Skeletal muscle tissue (tissue), 4 donors: Measurements from ENCODE around the gene EYA4. TPM values are rescaled to one million over a fixed set of nuclear protein-coding genes. Genes with fewer than 3 reads are reported as not detected.

Experiments used
- H3K27ac ChIP-seq: one replicate; pipeline ENCODE4 v1.7.0; 2013; ENCODE audit warnings: mild to moderate bottlenecking, low read depth, low read length, inconsistent platforms
- H3K27me3 ChIP-seq, 3 donors: one replicate each; pipeline ENCODE4 v1.7.0; 2013; ENCODE audit warnings: low read length in 3 of 3; ENCODE audit not compliant: control insufficient read depth in 3 of 3, insufficient read depth in 3 of 3
- H3K36me3 ChIP-seq, 3 donors: one replicate each; pipeline ENCODE4 v1.7.0; 2013; ENCODE audit warnings: low read length in 3 of 3; ENCODE audit not compliant: control insufficient read depth in 3 of 3, insufficient read depth in 3 of 3
- H3K4me1 ChIP-seq, 3 donors: one replicate each; pipeline ENCODE4 v1.7.0; 2013; ENCODE audit warnings: low read length in 3 of 3, mild to moderate bottlenecking in 3 of 3; ENCODE audit not compliant: control insufficient read depth in 3 of 3, insufficient read depth in 3 of 3
- H3K4me3 ChIP-seq, 3 donors: one replicate each; pipeline ENCODE4 v1.7.0; 2013; ENCODE audit warnings: low read length in 3 of 3
- H3K9ac ChIP-seq, 3 donors: one replicate each; pipeline ENCODE4 v1.7.0; 2013; ENCODE audit warnings: low read length in 3 of 3, mild to moderate bottlenecking in 3 of 3, moderate library complexity in 2 of 3, low read depth in 1 of 3
- H3K9me3 ChIP-seq, 3 donors: one replicate each; pipeline ENCODE4 v1.7.0; 2013; ENCODE audit warnings: low read length in 3 of 3; ENCODE audit not compliant: control insufficient read depth in 3 of 3
- total RNA-seq: library from RNA; depleted of rRNA; stranded (reverse); fragments of >200 nt; gene quantifications from one replicate; pipeline ENCODE4 v1.2.3, GENCODE V29; 2014
- donor health status: Osteomylitis.

EYA4 gene
- total RNA-seq, 1 donor from 2014 or later = 40.2 TPM

DNA sequence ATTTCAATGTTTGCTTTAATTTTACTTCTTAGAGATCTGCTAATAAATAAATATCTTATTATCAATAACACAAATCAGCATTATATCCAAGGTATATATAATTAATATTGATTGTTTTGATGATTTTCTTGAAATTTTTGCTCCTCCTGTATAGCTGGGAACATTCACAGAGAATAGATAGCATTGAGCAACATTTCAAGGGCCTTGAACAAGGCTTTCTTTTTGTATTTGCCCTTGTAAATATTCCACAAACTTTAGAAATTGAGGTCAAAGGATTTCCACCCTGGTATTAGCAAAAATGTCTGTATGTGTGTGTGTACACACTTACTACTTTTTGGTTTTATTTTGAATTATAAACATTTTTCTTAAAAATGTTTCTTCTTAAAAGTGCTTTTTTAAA lies 205.6 kb downstream of the EYA4 start:
- no peak overlapping the region for H3K27ac ChIP-seq
- peaks cover 0 to 2% (median 0%) of the 10 kb centered on the region in 3 donors for H3K4me1 ChIP-seq
- H3K9me3 ChIP-seq = no peaks in the 10 kb centered on the region
- H3K27me3 ChIP-seq = no peaks in the 10 kb centered on the region
- no peak overlapping the region for H3K4me3 ChIP-seq
- no peak overlapping the region for H3K9ac ChIP-seq
- no peaks in the 10 kb centered on the region for H3K36me3 ChIP-seq

DNA sequence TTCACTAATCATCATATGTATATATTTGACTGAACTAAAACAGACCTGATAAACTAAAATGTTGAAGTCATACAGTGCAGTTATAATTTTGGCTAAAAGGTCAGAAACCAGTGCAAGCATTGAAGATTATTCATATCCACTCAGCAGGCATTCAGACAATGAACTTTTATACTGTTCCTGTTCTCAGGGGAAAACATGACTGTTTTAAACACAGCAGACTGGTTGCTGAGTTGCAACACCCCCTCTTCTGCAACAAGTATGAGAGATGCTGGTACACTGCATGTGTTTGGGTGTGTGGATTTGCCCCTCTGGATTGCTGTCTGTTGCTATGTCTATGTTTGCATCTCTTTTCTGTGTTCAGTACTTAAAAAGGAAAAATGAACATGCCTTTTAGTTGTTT lies 206.8 kb downstream of the EYA4 start:
- H3K36me3 ChIP-seq = no peaks in the 10 kb centered on the region
- H3K9me3 ChIP-seq = no peaks in the 10 kb centered on the region
- no peak overlapping the region for H3K9ac ChIP-seq
- H3K27ac ChIP-seq = no peak overlapping the region
- no peak overlapping the region for H3K4me3 ChIP-seq
- peaks cover 0 to 2% (median 0%) of the 10 kb centered on the region in 3 donors for H3K4me1 ChIP-seq
- H3K27me3 ChIP-seq = no peaks in the 10 kb centered on the region

DNA sequence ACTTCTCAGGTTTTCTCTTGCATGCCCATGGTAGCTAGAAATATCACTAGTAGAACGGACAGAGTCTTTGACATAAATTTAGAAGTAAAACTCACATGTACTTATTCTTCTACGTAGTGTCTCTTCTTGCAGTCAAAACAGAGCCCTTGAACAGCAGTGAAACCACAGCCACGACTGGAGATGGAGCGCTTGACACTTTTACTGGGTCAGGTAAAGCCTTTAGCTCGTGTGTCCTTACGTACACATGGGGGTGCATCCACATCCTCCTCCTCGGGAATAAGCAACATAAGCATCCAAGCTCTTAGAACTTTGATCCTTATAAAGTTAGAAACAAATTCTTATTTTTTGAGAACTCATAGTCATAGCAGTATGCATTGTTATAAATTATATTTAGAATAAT lies 215.3 kb downstream of the EYA4 start:
- no peaks in the 10 kb centered on the region for H3K36me3 ChIP-seq
- no peak overlapping the region for H3K4me3 ChIP-seq
- no peaks in the 10 kb centered on the region for H3K4me1 ChIP-seq
- no peaks in the 10 kb centered on the region for H3K9me3 ChIP-seq
- no peak overlapping the region for H3K27ac ChIP-seq
- no peak overlapping the region for H3K9ac ChIP-seq
- H3K27me3 ChIP-seq = no peaks in the 10 kb centered on the region

DNA sequence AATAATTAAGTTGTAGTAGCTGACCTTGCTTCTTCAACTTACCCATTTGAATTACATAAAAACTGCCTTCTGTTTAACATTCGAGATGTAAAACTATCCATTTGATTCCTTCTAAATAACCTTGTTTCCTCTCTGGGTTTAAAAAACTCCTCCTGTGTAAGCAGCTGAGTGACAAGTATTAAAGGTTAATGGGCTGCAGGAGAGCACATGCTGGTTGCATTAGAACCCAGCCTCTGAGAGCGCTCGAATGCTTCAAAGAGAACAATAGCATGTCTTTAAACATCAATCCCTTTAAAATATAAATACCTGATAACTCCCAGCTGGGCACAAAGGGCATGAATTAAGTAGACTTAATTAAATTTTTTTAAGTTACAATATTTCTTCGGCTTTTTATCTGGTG lies 215.8 kb downstream of the EYA4 start:
- Histone ChIP-seq H3K9me3 (no peaks in the 10 kb centered on the region), H3K9ac (no peak overlapping the region), H3K27me3 (no peaks in the 10 kb centered on the region), H3K4me1 (no peaks in the 10 kb centered on the region), H3K36me3 (no peaks in the 10 kb centered on the region), H3K4me3 (no peak overlapping the region), H3K27ac (no peak overlapping the region)

DNA sequence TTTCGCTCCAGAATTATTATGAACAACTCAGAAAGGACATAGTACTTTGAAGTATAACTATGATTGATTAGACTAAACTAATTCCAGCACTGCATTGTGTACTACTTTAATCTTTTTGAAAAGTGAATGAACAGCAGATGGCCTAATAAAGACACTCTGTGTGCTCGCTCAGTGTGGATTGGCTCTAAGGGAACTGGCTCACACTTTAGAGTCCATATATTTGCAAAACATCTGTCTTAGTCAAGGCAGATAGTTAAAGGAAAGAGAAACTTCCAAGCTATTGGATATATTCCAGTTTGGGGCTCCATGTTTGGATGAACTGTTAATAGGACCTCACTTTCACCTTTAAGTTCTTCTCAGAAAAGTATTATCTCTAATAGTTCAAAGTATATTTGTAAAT lies 218.9 kb downstream of the EYA4 start:
- Histone ChIP-seq H3K4me3 (no peak overlapping the region), H3K9me3 (no peaks in the 10 kb centered on the region), H3K36me3 (peaks cover 0 to 3% (median 0%) of the 10 kb centered on the region in 3 donors), H3K9ac (no peak overlapping the region), H3K4me1 (no peaks in the 10 kb centered on the region), H3K27ac (no peak overlapping the region), H3K27me3 (no peaks in the 10 kb centered on the region)

DNA sequence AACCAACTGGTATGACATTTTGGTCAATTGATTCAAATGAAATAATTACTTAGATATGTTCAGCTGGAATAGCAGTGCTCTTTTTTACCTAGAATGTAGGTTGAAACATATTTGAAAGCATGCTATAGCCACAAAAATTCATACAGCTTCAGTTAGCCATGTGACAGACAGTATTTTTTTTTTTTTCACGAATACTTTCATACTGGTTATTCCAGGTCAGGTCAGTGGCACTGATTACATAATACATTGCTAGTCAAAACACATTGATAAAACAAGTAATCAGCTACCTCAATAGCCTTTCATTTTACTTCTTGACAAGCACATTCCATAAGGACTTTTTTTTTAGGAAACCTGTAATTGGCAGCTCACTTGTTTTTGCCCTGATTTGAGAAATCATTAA lies 222.6 kb downstream of the EYA4 start:
- Histone ChIP-seq H3K9ac (no peak overlapping the region), H3K4me3 (no peak overlapping the region), H3K9me3 (no peaks in the 10 kb centered on the region), H3K36me3 (peaks cover 3% of the 10 kb centered on the region in 3 donors), H3K27me3 (no peaks in the 10 kb centered on the region), H3K4me1 (no peaks in the 10 kb centered on the region), H3K27ac (no peak overlapping the region)

DNA sequence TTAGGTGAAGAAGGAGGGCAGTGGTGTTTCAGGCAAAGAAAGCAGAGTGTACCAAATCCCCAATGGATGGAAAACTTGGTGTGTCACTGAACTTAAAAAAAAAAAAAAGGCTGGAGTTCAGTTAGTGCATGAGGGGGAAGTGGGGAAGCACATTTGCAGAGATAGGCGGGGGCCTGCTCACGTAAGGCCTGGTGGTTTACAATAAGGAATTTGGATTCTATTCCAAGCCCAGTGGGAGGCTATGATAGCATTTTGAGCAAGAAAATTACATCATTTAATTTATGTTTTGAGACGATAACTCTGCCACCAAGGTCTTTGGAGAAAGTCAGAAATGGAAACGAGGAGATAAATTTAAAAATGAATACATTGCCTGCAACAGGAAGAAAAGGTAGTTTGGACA lies 225.5 kb downstream of the EYA4 start:
- Histone ChIP-seq H3K36me3 (peaks cover 3% of the 10 kb centered on the region in 3 donors), H3K9me3 (no peaks in the 10 kb centered on the region), H3K4me3 (no peak overlapping the region), H3K9ac (no peak overlapping the region), H3K4me1 (no peaks in the 10 kb centered on the region), H3K27me3 (no peaks in the 10 kb centered on the region), H3K27ac (no peak overlapping the region)

DNA sequence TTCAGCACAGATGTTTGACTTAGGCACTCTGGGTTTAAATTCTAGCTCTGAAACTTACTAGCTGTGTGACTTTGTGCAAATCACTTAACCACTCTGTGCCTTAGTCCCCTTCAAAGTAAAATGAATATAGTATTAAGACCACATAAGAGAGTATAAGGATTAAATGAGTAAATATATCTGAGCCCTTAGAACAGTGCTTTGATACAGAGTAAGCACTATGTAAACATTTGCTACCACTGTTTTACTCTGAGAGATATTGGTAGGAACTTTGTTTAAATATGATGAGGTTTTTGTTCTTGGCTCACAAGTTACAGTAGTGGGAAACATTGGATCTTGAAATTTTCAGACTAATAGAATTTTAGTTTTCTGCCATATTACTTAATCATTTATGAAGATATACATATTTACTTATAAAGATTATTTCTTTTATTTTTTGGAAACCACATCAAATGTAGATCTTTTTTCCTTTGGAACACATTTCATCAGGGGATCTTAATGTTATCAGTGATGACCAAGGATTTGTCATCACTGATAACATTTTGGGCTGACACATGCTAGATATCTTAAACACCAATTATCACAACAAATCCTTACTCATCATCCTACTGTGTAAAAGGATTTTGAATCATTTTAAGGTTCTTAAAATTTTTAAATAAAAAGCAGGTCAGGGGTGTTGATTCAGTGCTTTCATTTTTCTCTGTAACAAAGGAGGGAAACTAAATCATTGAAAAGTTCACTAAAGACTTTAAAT lies 226.2 kb downstream of the EYA4 start:
- H3K36me3 ChIP-seq = peaks cover 3% of the 10 kb centered on the region in 3 donors

DNA sequence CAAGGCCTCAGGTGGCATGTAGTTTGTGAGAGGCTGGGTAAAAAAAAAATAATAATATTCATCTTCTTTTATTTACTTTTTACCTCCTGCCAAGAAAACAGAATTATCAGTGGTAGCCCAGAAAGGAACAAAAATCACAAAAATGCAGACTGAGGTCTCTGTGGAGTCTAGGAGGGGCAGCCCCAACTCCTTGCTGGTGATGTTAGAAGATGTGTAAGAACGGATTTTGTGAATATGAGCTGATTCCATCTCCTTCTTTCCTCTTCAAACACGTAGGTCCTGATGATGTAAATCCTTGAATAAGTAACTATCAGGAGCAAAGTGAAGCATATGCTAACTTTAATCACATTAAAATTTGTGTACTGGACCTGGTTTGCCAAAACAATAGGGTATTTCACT lies 226.8 kb downstream of the EYA4 start:
- Histone ChIP-seq H3K9me3 (no peaks in the 10 kb centered on the region), H3K27me3 (no peaks in the 10 kb centered on the region), H3K4me3 (no peak overlapping the region), H3K36me3 (peaks cover 3% of the 10 kb centered on the region in 3 donors), H3K27ac (no peak overlapping the region), H3K4me1 (no peaks in the 10 kb centered on the region), H3K9ac (no peak overlapping the region)

More for the DNA sequence above, 226.2 kb downstream of the EYA4 start:
- Histone ChIP-seq H3K4me1 (no peaks in the 10 kb centered on the region), H3K9ac (no peak overlapping the region), H3K9me3 (no peaks in the 10 kb centered on the region), H3K27me3 (no peaks in the 10 kb centered on the region), H3K4me3 (no peak overlapping the region), H3K27ac (no peak overlapping the region)

DNA sequence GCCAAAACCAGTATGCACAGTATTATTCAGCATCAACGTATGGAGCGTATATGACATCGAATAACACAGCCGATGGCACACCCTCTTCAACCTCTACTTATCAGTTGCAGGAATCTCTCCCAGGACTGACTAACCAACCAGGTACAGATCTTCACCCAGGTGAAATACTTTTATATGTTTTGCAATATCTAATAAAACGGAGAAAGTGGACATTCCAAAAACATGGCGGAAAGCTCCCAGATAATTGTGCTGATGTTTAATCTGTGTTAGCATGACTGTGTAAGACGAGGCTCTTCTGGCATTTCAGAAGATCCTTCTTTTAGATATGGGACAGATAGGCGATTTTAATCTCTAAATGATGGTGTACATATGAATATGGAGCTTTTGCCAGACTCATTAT lies 227.4 kb downstream of the EYA4 start:
- Histone ChIP-seq H3K36me3 (peaks cover 3% of the 10 kb centered on the region in 3 donors), H3K4me3 (no peak overlapping the region), H3K4me1 (no peaks in the 10 kb centered on the region), H3K27ac (no peak overlapping the region), H3K9me3 (no peaks in the 10 kb centered on the region), H3K9ac (no peak overlapping the region), H3K27me3 (no peaks in the 10 kb centered on the region)
